Prostate gland (tissue), 2 donors: ENCODE results near the gene ZDHHC22. TPM values are rescaled to one million over a fixed set of nuclear protein-coding genes. Genes with fewer than 3 reads are reported as not detected.

Source experiments
- DNase-seq: peaks from one replicate; pipeline ENCODE4 v3.0.0-alpha.2; 2019; ENCODE audit warnings: low spot score
- H3K27ac ChIP-seq, 2 donors: fragments of 200-600 bp; sonication (generic); 2 replicates each; pipeline ENCODE4 v1.5.1; 2017 to 2019
- H3K27me3 ChIP-seq: fragments of 200-600 bp; sonication (generic); replicated peaks from 2 replicates; pipeline ENCODE4 v1.5.1; 2019; ENCODE audit not compliant: insufficient read depth
- H3K36me3 ChIP-seq, 2 donors: fragments of 200-600 bp; sonication (generic); 1 replicate in 1 of 2; 2 replicates in 1 of 2; pipeline versions ENCODE4 v1.5.1 to v1.8.1; 2017 to 2019
- H3K4me1 ChIP-seq: fragments of 200-600 bp; sonication (generic); replicated peaks from 2 replicates; pipeline ENCODE4 v1.5.1; 2019
- H3K4me3 ChIP-seq, 2 donors: fragments of 200-600 bp; sonication (generic); 2 replicates each; pipeline ENCODE4 v1.5.1; 2017 to 2019
- H3K9me3 ChIP-seq: fragments of 200-600 bp; sonication (generic); 2 replicates; pipeline ENCODE4 v1.5.1; 2017
- POLR2A ChIP-seq: fragments of 450-650 bp; IDR thresholded peaks from one replicate; pipeline ENCODE4 v1.6.1; 2016; ENCODE audit warnings: antibody characterized with exemption, mild to moderate bottlenecking
- POLR2AphosphoS5 ChIP-seq: sonication (generic); formaldehyde crosslinking; IDR thresholded peaks from one replicate; pipeline ENCODE4 v1.6.1; 2017; ENCODE audit warnings: antibody characterized with exemption
- WGBS: methylation state at CpG from one replicate; pipeline ENCODE4 v1.1.5; 2018; 5-methylcytosine and 5-hydroxymethylcytosine counted together
- intact Hi-C: fragments of 100-400 bp; cut with DNase I; formaldehyde crosslinking; loops from one replicate; pipeline ENCODE4 v1.14.2; 2022
- total RNA-seq, 2 donors: library from RNA; depleted of rRNA; stranded (reverse); fragments of >200 nt; gene quantifications; one replicate each; pipeline ENCODE4 v1.1.0, GENCODE V29; 2016
- TF ChIP-seq, protein P1 (sequence below), 4 experiments: fragments of 200-600 bp in 2 of 4; fragments of 450-650 bp in 2 of 4; sonication (generic) in 2 of 4; IDR thresholded peaks; 1 replicate in 3 of 4; 2 replicates in 1 of 4; pipeline ENCODE4 v1.5.1; 2016 to 2019; ENCODE audit warnings: antibody characterized with exemption in 4 of 4, mild to moderate bottlenecking in 2 of 4, moderate library complexity in 2 of 4

ZDHHC22 gene
- total RNA-seq, 2 donors from 2014 or later: 0.11 TPM; not detected in 1

DNA sequence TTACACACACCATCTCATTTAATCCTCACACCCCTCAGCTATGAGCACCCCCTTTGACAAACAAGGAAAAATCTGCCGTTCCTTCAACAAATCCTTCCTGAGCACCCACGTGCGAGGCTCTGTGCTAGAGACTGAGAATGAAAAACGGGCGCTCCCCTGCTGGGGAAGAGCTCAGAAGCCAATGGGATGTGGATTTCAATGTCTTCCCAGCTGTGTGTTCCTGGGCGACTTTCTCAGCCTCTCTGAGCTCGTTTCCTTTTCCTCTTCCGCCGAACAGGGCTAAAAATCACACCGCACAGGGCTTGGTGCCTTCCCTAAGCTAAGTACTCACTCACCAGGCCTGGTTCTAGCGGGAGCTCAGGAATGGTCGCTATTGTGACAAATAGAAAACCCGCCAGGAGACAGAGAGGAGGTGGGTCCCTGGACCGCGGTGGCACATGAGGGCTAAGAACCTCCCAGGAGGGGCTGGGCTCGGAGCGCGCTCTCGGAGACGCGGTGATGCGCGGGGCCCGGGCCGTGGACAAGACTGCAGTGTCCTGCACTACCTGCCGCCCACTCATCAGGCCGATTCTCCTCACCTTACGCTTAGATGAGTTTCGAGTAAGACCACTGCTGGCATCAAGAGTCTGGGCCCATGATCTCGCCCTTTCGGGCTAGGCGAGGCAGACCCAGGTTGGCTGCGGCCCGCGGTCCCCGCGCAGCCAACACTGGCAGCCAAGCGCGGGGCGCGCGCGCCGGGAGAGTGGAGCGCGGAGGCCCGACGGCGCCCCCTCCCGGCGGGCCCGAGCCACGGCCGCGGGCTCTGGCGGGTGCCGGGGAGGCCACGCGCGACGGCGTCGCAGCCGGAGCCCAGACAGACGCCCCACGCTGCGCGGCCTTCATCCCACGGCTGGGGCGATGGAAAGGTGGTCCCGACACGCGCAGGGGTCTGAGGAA is 17.0 kb downstream of the ZDHHC22 start:
- peak; percentile 37 for DNase-seq
- Histone ChIP-seq H3K4me1 (peaks cover 6% of the 10 kb centered on the region), H3K9me3 (no peaks in the 10 kb centered on the region), H3K27me3 (no peaks in the 10 kb centered on the region), H3K36me3 (no peaks in the 10 kb centered on the region), H3K4me3 (peak overlapping the region; percentile 29 to 41), H3K27ac (peak overlapping the region; percentile 63 to 64)
- TF ChIP-seq POLR2A: no peak
- peak; percentile 16 for TF ChIP-seq POLR2AphosphoS5
- TF ChIP-seq, protein P1, sequence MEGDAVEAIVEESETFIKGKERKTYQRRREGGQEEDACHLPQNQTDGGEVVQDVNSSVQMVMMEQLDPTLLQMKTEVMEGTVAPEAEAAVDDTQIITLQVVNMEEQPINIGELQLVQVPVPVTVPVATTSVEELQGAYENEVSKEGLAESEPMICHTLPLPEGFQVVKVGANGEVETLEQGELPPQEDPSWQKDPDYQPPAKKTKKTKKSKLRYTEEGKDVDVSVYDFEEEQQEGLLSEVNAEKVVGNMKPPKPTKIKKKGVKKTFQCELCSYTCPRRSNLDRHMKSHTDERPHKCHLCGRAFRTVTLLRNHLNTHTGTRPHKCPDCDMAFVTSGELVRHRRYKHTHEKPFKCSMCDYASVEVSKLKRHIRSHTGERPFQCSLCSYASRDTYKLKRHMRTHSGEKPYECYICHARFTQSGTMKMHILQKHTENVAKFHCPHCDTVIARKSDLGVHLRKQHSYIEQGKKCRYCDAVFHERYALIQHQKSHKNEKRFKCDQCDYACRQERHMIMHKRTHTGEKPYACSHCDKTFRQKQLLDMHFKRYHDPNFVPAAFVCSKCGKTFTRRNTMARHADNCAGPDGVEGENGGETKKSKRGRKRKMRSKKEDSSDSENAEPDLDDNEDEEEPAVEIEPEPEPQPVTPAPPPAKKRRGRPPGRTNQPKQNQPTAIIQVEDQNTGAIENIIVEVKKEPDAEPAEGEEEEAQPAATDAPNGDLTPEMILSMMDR (IDR thresholded peaks at IDR 0.05): peak; percentile 58 to 93 (median 76)
- WGBS: 9% methylated on average over 68 of the region's 73 CpGs
- intact Hi-C loops: no loop called here

DNA sequence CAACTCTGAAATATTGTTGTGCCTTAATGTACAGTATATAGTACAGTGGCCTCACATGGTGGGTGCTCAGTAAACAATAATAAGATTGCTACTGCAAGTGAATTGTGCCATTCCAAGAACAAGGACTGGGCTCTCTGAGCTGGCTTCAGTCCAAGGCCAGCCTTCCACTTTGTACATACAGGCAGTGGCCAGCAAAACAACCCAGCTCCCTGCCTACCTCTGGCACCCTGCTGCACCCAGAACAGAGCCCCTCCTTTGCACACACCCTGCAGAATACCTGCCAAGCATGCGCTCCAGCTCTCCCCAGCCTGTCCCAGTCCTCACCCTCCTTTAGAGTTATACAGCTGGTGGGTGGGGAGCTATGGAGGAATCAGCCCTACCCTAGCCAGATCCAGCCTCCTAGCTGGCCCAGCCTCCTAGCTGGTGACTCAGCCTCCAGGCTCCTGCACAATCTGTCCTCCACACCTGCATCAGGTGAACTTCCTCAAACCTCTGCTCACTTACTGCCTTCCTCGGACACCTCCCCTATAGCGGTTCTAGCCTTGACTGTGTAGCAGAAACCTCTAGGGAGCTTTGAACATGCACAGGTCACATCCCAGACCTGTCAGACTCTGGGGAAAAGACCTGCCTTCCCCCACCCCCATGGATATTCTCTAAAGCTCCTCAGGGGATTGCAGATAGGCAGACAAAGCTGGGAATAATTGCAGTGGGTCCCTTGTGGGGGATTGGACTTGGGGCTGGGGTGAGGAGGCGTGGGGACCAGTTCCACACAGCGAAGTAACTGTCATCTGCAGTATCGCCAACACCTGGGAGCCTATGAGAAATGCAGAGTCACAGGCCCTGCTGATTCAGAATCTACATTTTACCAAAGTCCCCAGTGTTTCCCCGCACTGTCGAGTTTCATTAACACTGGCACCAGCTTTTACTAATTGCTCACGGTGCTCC is 17.9 kb downstream of the ZDHHC22 start:
- H3K27me3 ChIP-seq: no peaks in the 10 kb centered on the region
- intact Hi-C loops: no loop called here
- 72% methylated on average over 9 of the region's 9 CpGs for WGBS
- no peaks in the 10 kb centered on the region for H3K36me3 ChIP-seq
- peak overlapping the region; percentile 63 to 64 for H3K27ac ChIP-seq
- H3K4me3 ChIP-seq: no peak overlapping the region
- TF ChIP-seq POLR2A (peak; percentile 22), POLR2AphosphoS5 (peak; percentile 94)
- TF ChIP-seq, protein P1 (IDR thresholded peaks at IDR 0.05): no peak
- DNase-seq: peak; percentile 94
- H3K4me1 ChIP-seq: peaks cover 6% of the 10 kb centered on the region
- no peaks in the 10 kb centered on the region for H3K9me3 ChIP-seq

DNA sequence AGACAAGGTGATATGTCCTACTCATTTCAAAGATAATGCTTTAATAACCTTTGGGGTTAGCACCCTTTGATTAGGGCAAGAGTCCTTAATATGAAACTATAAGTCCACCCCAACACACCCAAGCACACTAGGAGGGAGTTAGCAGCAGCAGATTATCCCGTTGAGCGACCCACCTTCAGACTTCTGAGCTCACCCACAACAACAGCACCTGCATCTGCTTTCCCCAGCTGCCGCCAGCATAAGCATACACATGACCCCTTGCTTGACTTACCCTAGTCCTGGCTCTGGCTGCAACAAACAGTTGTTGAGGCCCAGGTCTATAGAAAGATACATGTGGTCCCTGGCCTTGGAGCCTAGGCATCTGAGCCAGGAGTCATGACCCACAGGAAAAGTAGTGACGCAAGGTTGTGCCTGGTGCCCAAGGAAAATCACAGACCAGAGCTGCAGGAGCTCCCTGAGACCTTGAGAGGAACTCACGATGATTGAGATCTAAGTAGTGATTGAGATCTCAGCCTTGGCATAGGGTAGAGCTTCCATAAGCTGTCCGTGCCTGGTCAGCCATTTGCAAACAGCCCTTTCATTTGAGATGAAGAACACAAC is 19.0 kb downstream of the ZDHHC22 start:
- 82% methylated on average over 6 of the region's 6 CpGs for WGBS
- Histone ChIP-seq H3K36me3 (no peaks in the 10 kb centered on the region), H3K27me3 (no peaks in the 10 kb centered on the region), H3K4me3 (no peak overlapping the region), H3K9me3 (no peaks in the 10 kb centered on the region), H3K27ac (peak overlapping the region; percentile 3 to 43), H3K4me1 (peaks cover 6% of the 10 kb centered on the region)
- TF ChIP-seq POLR2AphosphoS5: no peak
- TF ChIP-seq, protein P1 (IDR thresholded peaks at IDR 0.05): no peak
- intact Hi-C loops: no loop called here
- DNase-seq: no peak

DNA sequence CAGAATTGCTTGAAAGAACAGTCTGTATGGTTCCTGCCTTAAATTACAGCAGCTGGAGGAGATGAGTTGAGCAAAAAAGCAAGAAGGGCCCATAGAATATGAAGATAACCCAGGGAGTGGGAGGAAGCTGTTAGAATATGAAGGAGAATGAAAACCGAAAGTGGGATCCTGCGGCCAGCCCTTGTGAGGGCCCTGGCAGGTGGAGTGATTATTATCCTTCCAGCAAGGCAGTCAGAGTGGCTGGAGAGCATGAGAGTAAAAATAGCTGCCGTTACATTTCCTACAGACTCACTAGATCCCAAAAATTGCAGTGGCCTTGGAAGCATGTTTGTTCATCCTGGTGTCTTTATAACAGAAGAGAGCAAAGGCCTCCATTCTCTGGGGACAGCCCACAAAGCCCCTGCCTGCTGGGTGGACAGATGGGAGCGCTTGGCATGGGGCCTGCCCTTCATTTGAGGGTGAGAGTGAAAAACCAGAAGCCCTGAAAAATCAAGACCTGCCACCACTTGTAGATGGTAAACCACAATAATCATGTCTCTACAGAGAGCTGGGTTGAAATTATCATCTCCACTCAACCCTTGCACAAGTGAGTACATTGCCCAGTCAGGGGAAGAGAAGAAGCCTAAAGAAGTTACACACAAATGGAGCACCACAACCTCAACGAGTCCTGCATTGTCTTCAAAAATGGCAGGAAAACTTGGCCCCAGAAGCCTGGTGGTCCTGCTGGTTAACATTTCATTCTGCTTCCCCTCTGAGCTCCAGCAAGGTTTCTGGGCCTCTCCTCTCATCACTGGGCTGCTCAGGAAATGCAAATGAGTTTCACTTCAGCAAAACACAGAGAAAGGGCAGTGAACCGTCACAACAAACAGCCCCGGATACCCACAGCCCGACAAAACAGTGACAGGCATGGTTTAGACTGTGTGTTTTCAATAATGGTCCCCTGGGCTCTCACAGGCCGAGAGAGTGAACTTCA is 20.5 kb downstream of the ZDHHC22 start:
- intact Hi-C loops: no loop called here
- peak; percentile 12 for TF ChIP-seq POLR2AphosphoS5
- TF ChIP-seq POLR2A: no peak
- Histone ChIP-seq H3K27me3 (no peaks in the 10 kb centered on the region), H3K27ac (peak overlapping the region; percentile 43 to 57), H3K9me3 (no peaks in the 10 kb centered on the region), H3K4me3 (no peak overlapping the region), H3K4me1 (peaks cover 6% of the 10 kb centered on the region), H3K36me3 (no peaks in the 10 kb centered on the region)
- 46% methylated on average over 9 of the region's 9 CpGs for WGBS
- DNase-seq: no peak
